Mesothelial cell of epicardium (in vitro differentiated cells): ENCODE results near the gene MBNL3. TPM values are rescaled to one million over a fixed set of nuclear protein-coding genes. Genes with fewer than 3 reads are reported as not detected.
A peak's percentile ranks its signal among the peaks of the same experiment; 100 is the strongest.

Source experiments
- DNase-seq, 2 experiments: peaks; one replicate each; pipeline ENCODE4 v3.0.0; 2021; ENCODE audit warnings: low spot score in 2 of 2; ENCODE audit not compliant: unreplicated experiment in 2 of 2
- H3K27ac Mint-ChIP-seq: 2 replicates; pipeline ENCODE4 v1.8.0; 2021; ENCODE audit warnings: mixed read lengths
- H3K27me3 Mint-ChIP-seq: 2 replicates; pipeline ENCODE4 v1.8.0; 2021; ENCODE audit warnings: low read depth, mixed read lengths
- H3K36me3 Mint-ChIP-seq: 2 replicates; pipeline ENCODE4 v1.8.0; 2021; ENCODE audit warnings: mixed read lengths
- H3K4me1 Mint-ChIP-seq: 2 replicates; pipeline ENCODE4 v1.8.0; 2021; ENCODE audit warnings: mixed read lengths
- H3K4me3 Mint-ChIP-seq: 2 replicates; pipeline ENCODE4 v1.8.0; 2021; ENCODE audit warnings: mild to moderate bottlenecking, moderate library complexity, mixed read lengths
- H3K9me3 Mint-ChIP-seq: 2 replicates; pipeline ENCODE4 v1.8.0; 2021; ENCODE audit warnings: mixed read lengths
- total RNA-seq: library from RNA; stranded (reverse); gene quantifications from 3 replicates; pipeline ENCODE4 v1.2.1, GENCODE V29; 2021
- TF ChIP-seq, protein P1 (sequence below): fragments of 200-600 bp; sonication (generic); IDR thresholded peaks from one replicate; pipeline ENCODE4 v1.5.0; 2021; ENCODE audit warnings: antibody characterized with exemption; ENCODE audit not compliant: unreplicated experiment

Gene MBNL3
- total RNA-seq, 1 donor from 2014 or later = 28.1 TPM

- Mint-ChIP-seq H3K27ac (no peak overlapping the region), H3K4me3 (no peak overlapping the region), H3K36me3 (no peaks in the 10 kb centered on the region), H3K4me1 (peaks cover 24% of the 10 kb centered on the region), H3K27me3 (no peaks in the 10 kb centered on the region), H3K9me3 (peaks cover 3% of the 10 kb centered on the region)
- TF ChIP-seq, protein P1, sequence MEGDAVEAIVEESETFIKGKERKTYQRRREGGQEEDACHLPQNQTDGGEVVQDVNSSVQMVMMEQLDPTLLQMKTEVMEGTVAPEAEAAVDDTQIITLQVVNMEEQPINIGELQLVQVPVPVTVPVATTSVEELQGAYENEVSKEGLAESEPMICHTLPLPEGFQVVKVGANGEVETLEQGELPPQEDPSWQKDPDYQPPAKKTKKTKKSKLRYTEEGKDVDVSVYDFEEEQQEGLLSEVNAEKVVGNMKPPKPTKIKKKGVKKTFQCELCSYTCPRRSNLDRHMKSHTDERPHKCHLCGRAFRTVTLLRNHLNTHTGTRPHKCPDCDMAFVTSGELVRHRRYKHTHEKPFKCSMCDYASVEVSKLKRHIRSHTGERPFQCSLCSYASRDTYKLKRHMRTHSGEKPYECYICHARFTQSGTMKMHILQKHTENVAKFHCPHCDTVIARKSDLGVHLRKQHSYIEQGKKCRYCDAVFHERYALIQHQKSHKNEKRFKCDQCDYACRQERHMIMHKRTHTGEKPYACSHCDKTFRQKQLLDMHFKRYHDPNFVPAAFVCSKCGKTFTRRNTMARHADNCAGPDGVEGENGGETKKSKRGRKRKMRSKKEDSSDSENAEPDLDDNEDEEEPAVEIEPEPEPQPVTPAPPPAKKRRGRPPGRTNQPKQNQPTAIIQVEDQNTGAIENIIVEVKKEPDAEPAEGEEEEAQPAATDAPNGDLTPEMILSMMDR = no peak
- DNase-seq = no peak
Observed at GRCh38 chrX:132468454-132468853, 20.4 kb downstream of the MBNL3 start.

DNA sequence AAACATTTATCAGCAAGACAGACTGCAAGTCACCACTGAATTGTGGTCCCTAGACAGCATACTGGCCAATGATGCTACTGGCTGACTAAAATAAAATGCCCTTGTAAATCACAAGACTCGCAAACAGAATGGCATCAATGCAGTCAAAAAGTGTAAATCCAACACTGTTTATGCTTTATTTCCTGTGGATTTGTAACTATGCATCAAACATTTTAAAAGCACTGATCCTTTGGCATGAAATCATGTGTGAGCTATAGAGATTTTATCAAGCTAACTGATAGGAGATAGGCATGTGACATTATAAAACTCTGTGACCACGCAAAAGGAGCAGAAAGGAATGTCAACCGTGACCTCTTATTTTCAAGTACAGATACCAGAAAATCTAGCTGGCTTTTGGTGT, 20.8 kb downstream of the MBNL3 start:
- Mint-ChIP-seq H3K4me3 (no peak overlapping the region), H3K4me1 (peaks cover 24% of the 10 kb centered on the region), H3K9me3 (peaks cover 3% of the 10 kb centered on the region), H3K27me3 (no peaks in the 10 kb centered on the region), H3K27ac (no peak overlapping the region), H3K36me3 (no peaks in the 10 kb centered on the region)
- TF ChIP-seq, protein P1 = no peak
- no peak for DNase-seq

DNA sequence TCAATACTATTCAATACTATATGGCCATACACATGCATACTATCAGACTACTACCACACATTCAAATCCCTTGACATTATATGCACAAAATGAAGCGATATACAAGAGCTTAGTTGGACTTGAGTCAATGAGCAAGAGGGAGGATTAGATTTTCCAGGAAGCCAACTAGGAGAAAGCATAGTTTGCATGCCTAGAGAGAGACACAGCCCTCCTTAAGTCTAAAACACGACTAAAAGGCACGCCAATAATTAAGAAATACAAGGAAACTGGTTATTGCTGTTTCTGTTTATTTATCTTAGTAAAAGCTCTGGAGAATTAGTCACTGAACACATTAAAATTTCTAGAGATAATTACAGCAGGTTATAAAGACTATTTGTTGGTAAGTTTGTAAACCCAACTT, 21.8 kb downstream of the MBNL3 start:
- Mint-ChIP-seq H3K4me1 (peaks cover 21% of the 10 kb centered on the region), H3K4me3 (no peak overlapping the region), H3K27me3 (no peaks in the 10 kb centered on the region), H3K9me3 (peaks cover 3% of the 10 kb centered on the region), H3K27ac (peak overlapping the region; percentile 54), H3K36me3 (no peaks in the 10 kb centered on the region)
- TF ChIP-seq, protein P1 = no peak
- DNase-seq = no peak

GRCh38 chrX:132463411-132463810, 25.4 kb downstream of the MBNL3 start:
- no peaks in the 10 kb centered on the region for H3K27me3 Mint-ChIP-seq
- no peak for DNase-seq
- TF ChIP-seq, protein P1 = peak; percentile 77
- H3K4me1 Mint-ChIP-seq = peaks cover 17% of the 10 kb centered on the region
- no peak overlapping the region for H3K4me3 Mint-ChIP-seq
- peaks cover 16% of the 10 kb centered on the region for H3K9me3 Mint-ChIP-seq
- no peak overlapping the region for H3K27ac Mint-ChIP-seq
- peaks cover 10% of the 10 kb centered on the region for H3K36me3 Mint-ChIP-seq

DNA sequence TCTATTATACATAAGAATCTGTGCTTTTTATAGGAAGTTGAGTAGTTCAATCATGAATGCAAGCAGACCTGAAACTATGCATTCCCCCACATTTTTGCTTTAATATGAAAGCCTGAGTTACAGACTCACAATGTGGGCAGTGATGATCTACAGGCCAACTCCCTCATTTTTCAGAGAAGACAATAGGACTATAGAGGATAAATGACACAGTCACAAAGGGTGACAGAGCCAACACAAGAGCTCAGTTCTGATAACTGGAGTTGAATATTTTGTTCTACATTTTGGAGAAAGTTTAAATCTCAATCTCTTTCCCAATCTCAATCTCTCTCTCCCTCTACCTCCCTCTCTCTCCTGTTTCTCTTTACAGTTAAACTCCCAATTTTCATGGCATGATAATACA, 27.0 kb downstream of the MBNL3 start:
- H3K36me3 Mint-ChIP-seq = peaks cover 11% of the 10 kb centered on the region
- peaks cover 17% of the 10 kb centered on the region for H3K9me3 Mint-ChIP-seq
- H3K27me3 Mint-ChIP-seq = no peaks in the 10 kb centered on the region
- no peak overlapping the region for H3K27ac Mint-ChIP-seq
- DNase-seq = no peak
- no peak overlapping the region for H3K4me3 Mint-ChIP-seq
- peaks cover 5% of the 10 kb centered on the region for H3K4me1 Mint-ChIP-seq
- TF ChIP-seq, protein P1 = no peak
